Fibroblast of lung (primary cell): ENCODE results near the gene TRPM3. TPM values are rescaled to one million over a fixed set of nuclear protein-coding genes. Genes with fewer than 3 reads are reported as not detected.

Experiments used
- DNase-seq, 2 donors: peaks; one replicate each; pipeline versions ENCODE4 v3.0.0 to v3.0.0-alpha.2; 2010; ENCODE audit warnings: low read depth in 2 of 2
- H2AFZ ChIP-seq: 2 replicates; pipeline ENCODE4 v1.5.1; 2012; ENCODE audit warnings: low read length, control low read depth, inconsistent platforms
- H3K27ac ChIP-seq: 2 replicates; pipeline ENCODE4 v1.5.1; 2011; ENCODE audit warnings: low read length, control low read depth; ENCODE audit not compliant: insufficient read depth
- H3K27me3 ChIP-seq: 2 replicates; pipeline ENCODE4 v1.5.1; 2011; ENCODE audit warnings: mild to moderate bottlenecking, low read length; ENCODE audit not compliant: control insufficient read depth, insufficient read depth
- H3K36me3 ChIP-seq: 2 replicates; pipeline ENCODE4 v1.5.1; 2011; ENCODE audit warnings: low read length; ENCODE audit not compliant: control insufficient read depth, insufficient read depth
- H3K4me1 ChIP-seq: 2 replicates; pipeline ENCODE4 v1.5.1; 2011; ENCODE audit warnings: low read length; ENCODE audit not compliant: control insufficient read depth, insufficient read depth; ENCODE audit errors: extremely low read depth
- H3K4me2 ChIP-seq: 2 replicates; pipeline ENCODE4 v1.5.1; 2011; ENCODE audit warnings: low read length, control low read depth; ENCODE audit not compliant: insufficient read depth; ENCODE audit errors: extremely low read depth
- H3K4me3 ChIP-seq, 4 experiments: fragments of 200-600 bp in 1 of 4; sonication (generic) in 1 of 4; replicated peaks in 1 of 4; 2 replicates each; pipeline ENCODE4 v1.5.1; 2011 to 2016; ENCODE audit warnings: low read length in 4 of 4, low read depth in 3 of 4, mild to moderate bottlenecking in 3 of 4, control low read depth in 2 of 4, inconsistent platforms in 1 of 4, mixed read lengths in 1 of 4; ENCODE audit not compliant: insufficient read depth in 1 of 4; ENCODE audit errors: control extremely low read depth in 1 of 4
- H3K79me2 ChIP-seq: 2 replicates; pipeline ENCODE4 v1.5.1; 2012; ENCODE audit warnings: mild to moderate bottlenecking, low read length, inconsistent platforms; ENCODE audit not compliant: control insufficient read depth, insufficient read depth
- H3K9ac ChIP-seq: 2 replicates; pipeline ENCODE4 v1.5.1; 2011; ENCODE audit warnings: mild to moderate bottlenecking, low read length, control low read depth; ENCODE audit not compliant: insufficient read depth
- H3K9me3 ChIP-seq: 2 replicates; pipeline ENCODE4 v1.5.1; 2012; ENCODE audit warnings: low read depth, low read length; ENCODE audit not compliant: control insufficient read depth, insufficient read depth
- H4K20me1 ChIP-seq: 2 replicates; pipeline ENCODE4 v1.5.1; 2011; ENCODE audit warnings: low read length; ENCODE audit not compliant: control insufficient read depth, insufficient read depth; ENCODE audit errors: extremely low read depth
- CTCF ChIP-seq, 2 donors: IDR thresholded peaks in 1 of 2; conservative IDR thresholded peaks in 1 of 2; 1 replicate in 1 of 2; 2 replicates in 1 of 2; pipeline ENCODE4 v1.5.1; 2011 to 2012; ENCODE audit warnings: low read length in 2 of 2, control low read depth in 1 of 2, inconsistent platforms in 1 of 2, low read depth in 1 of 2, mild to moderate bottlenecking in 1 of 2
- EZH2 ChIP-seq: IDR thresholded peaks from 2 replicates; pipeline ENCODE4 v1.5.1; 2012; ENCODE audit warnings: low read length, control low read depth, mild to moderate bottlenecking; ENCODE audit errors: missing control alignments
- polyA plus RNA-seq, 2 donors: library from polyadenylated mRNA; depleted of rRNA in 1 of 2; stranded (reverse) in 1 of 2; unstranded in 1 of 2; fragments of >200 nt; gene quantifications; 2 replicates each; pipeline ENCODE4 v1.2.1, GENCODE V29; 2011 to 2012; ENCODE audit warnings: missing spikeins in 1 of 2
- total RNA-seq: library from RNA; depleted of rRNA; stranded (reverse); fragments of >200 nt; gene quantifications from 2 replicates; pipeline ENCODE4 v1.2.1, GENCODE V29; 2014

The TRPM3 gene
- total and polyA plus RNA-seq, 2 donors (not counting 1 experiment from before 2014, with no cell fraction given): 0.05 to 0.50 TPM

DNA sequence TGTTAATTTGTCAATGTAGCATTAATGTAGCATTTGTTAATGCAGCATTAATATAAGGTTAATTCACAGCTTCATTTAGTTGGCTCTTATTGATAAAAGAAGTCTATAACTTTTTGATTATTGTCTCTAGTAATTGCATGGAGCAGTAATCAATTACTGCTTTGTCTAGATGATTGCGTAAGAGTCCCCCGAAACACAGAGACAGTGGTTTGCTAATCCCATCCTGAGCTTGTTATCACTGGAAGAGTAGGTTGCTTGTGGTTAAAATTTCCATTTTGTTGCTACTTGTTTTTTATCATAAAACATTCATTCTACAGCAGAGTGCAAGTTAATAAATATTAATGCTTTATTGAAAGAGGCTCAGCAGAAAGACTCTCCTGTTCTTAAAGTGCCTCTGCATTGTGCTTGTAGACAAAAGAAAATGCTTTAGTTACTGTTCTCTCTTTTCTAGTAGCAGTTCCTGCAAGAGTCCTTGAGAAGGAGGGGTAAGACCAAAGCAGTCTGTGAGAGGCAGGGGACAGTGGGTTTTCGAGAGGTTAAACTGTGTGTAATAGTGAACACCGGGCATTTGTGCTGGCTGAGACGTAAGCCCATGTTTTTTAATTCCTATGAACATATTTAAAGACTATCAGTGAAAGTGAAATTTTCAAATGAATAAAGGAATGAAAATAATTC, 291.7 kb downstream of the TRPM3 start:
- DNase-seq: no peak
- H3K9me3 ChIP-seq: no peaks in the 10 kb centered on the region
- H4K20me1 ChIP-seq: no peaks in the 10 kb centered on the region
- H3K79me2 ChIP-seq: no peaks in the 10 kb centered on the region
- no peaks in the 10 kb centered on the region for H3K36me3 ChIP-seq
- no peak overlapping the region for H3K27ac ChIP-seq
- TF ChIP-seq CTCF (conservative IDR thresholded peaks at IDR 0.05 in 1 of 2, IDR thresholded peaks at IDR 0.05 in 1 of 2; ENCODE audit: low read depth in 1 of 2, low read length in 2 of 2) (no peak), EZH2 (no peak)
- no peak overlapping the region for H3K4me2 ChIP-seq
- no peaks in the 10 kb centered on the region for H3K27me3 ChIP-seq
- H3K9ac ChIP-seq: no peak overlapping the region
- H3K4me3 ChIP-seq: no peak overlapping the region
- H2AFZ ChIP-seq: no peak overlapping the region
- no peaks in the 10 kb centered on the region for H3K4me1 ChIP-seq

DNA sequence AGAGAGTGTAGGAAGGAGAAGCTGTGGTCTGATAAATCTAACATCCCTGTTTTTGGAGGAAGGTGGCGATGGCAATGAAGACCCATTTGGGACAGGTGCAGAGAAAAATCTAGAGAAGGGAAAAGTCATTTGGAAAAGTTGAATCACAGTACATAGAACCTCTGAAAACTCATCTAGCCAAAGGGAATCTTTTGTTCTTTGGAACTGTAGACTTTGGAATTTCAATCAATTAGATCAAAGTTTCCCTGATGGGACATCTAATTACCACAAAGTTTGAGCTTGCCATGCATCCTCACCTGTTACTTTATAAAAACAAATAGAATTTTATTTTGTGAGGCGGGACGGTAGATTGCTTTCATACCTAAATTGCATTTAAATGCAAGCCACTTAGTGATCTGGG, 294.9 kb downstream of the TRPM3 start:
- no peaks in the 10 kb centered on the region for H3K4me1 ChIP-seq
- H4K20me1 ChIP-seq: no peaks in the 10 kb centered on the region
- H3K9me3 ChIP-seq: no peaks in the 10 kb centered on the region
- TF ChIP-seq CTCF (conservative IDR thresholded peaks at IDR 0.05 in 1 of 2, IDR thresholded peaks at IDR 0.05 in 1 of 2; ENCODE audit: low read depth in 1 of 2, low read length in 2 of 2) (no peak), EZH2 (no peak)
- H3K27ac ChIP-seq: no peak overlapping the region
- no peaks in the 10 kb centered on the region for H3K27me3 ChIP-seq
- H3K4me3 ChIP-seq: no peak overlapping the region
- no peak overlapping the region for H2AFZ ChIP-seq
- H3K9ac ChIP-seq: no peak overlapping the region
- no peak overlapping the region for H3K4me2 ChIP-seq
- H3K79me2 ChIP-seq: no peaks in the 10 kb centered on the region
- no peaks in the 10 kb centered on the region for H3K36me3 ChIP-seq
- DNase-seq: no peak

- Histone ChIP-seq H3K9ac (no peak overlapping the region), H3K27ac (no peak overlapping the region), H3K36me3 (no peaks in the 10 kb centered on the region), H3K4me2 (no peak overlapping the region), H3K9me3 (no peaks in the 10 kb centered on the region), H3K4me1 (no peaks in the 10 kb centered on the region), H3K79me2 (no peaks in the 10 kb centered on the region), H3K4me3 (no peak overlapping the region), H2AFZ (no peak overlapping the region), H3K27me3 (no peaks in the 10 kb centered on the region), H4K20me1 (no peaks in the 10 kb centered on the region)
- no peak for TF ChIP-seq CTCF (conservative IDR thresholded peaks at IDR 0.05 in 1 of 2, IDR thresholded peaks at IDR 0.05 in 1 of 2; ENCODE audit: low read depth in 1 of 2, low read length in 2 of 2)
- no peak for DNase-seq
These were observed 298.1 kb downstream of the TRPM3 start for GRCh38 chr9:70823284-70823683.
